ENCODE measurements around the gene FILIP1L.

DNA sequence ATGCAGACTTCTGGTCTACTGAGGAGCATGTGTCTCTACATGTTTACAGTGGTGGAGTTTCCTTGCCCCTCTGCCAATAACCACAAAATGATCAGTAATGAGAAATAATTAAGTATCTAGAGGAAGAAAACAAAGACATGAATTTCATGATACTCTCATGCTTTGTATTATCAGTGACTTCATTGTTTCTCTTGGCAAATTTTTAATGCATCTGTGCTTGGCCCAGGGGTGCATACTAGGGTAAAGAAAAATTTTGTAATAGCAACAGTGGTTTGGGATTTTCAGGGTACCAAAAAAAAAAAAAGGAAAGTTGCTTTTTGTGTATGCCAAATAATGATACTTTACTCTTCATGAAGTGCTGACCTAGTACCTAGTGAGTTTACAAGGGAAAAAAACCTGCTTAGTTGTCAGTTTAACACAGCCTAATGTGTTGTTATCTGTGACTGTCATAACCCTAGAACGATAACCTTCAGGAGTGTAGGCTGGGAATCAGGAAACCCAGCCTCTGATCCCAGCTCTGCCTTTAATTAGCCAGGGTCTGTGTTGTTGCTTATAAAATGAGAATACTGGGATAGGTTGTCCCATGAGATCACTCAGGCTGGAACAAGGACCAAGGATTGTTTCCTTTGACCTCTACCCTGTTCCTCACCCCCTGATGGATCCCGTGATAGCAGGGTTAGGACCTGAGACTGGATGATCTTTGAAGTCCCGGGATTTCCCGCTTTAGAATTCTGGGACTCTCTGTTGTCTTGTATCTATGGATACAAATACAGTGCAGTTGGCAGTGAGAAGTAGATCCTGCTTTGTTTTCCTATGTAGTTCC is 179.1 kb downstream of the FILIP1L start:
- TF ChIP-seq TAF1 (IDR thresholded peaks at IDR 0.05; ENCODE audit: borderline replicate concordance, insufficient read depth, low read length) (no peak), FOXP2 (optimal IDR thresholded peaks at IDR 0.05; ENCODE audit: borderline replicate concordance, extremely low read depth, extremely low read length, insufficient read depth) (no peak), POLR2AphosphoS5 (IDR thresholded peaks at IDR 0.05; ENCODE audit: low read depth, low read length) (no peak)
